Hepatocyte (in vitro differentiated cells): ENCODE results near the gene LYVE1.

Experiments
- EZH2phosphoT487 ChIP-seq: fragments of 200-600 bp; sonication (generic); IDR thresholded peaks from one replicate; pipeline ENCODE4 v1.6.1; 2018; ENCODE audit warnings: antibody characterized with exemption, mild to moderate bottlenecking, low read depth, moderate library complexity; ENCODE audit not compliant: unreplicated experiment, severe bottlenecking
- TF ChIP-seq, protein P1 (sequence below): fragments of 200-600 bp; sonication (generic); IDR thresholded peaks from 2 replicates; pipeline ENCODE4 v1.5.1; 2016; ENCODE audit warnings: antibody characterized with exemption, mild to moderate bottlenecking; ENCODE audit not compliant: poor library complexity

DNA sequence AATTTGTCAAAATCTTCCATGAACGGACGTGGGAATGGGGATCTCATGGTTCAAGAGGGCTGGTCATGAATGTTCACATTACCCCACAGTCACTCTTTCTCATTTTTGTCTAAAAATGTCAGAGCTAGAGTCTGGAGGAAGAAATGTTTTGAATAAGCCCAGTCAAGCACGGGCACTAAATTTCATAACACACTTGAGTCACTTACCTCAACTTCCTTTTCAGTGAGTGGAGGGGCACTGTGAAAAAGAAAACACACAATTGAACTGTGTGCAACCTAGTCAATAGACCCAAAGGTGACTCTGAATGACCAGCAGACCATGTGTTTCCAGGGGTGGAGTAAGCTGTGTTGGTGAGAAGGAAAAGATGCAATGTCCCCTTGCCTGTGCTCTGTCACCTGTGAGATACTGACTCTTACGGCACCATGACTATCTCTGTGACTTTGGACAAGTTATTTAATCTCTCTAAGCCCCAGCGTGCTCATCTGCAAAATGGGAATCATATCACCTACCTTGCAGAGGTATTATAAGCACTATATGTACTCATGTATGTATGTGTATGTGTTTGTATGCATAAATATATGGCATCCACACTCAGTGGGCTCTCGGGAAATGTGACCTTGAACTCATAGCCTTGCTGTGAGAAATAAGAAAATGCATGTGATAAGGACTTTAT is 38.2 kb upstream of the LYVE1 start:
- TF ChIP-seq, protein P1, sequence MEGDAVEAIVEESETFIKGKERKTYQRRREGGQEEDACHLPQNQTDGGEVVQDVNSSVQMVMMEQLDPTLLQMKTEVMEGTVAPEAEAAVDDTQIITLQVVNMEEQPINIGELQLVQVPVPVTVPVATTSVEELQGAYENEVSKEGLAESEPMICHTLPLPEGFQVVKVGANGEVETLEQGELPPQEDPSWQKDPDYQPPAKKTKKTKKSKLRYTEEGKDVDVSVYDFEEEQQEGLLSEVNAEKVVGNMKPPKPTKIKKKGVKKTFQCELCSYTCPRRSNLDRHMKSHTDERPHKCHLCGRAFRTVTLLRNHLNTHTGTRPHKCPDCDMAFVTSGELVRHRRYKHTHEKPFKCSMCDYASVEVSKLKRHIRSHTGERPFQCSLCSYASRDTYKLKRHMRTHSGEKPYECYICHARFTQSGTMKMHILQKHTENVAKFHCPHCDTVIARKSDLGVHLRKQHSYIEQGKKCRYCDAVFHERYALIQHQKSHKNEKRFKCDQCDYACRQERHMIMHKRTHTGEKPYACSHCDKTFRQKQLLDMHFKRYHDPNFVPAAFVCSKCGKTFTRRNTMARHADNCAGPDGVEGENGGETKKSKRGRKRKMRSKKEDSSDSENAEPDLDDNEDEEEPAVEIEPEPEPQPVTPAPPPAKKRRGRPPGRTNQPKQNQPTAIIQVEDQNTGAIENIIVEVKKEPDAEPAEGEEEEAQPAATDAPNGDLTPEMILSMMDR, result no peak
- TF ChIP-seq EZH2phosphoT487, result no peak
